ENCODE measurements around the gene PTPRT.

PTPRT gene

GRCh38 chr20:43034981-43035724 is 154.6 kb downstream of the PTPRT start:
- no peak for TF ChIP-seq CTCF (conservative IDR thresholded peaks at IDR 0.05; ENCODE audit: low read depth)
- DNase-seq (ENCODE audit: low spot score), result no peak
- ChIA-PET CTCF (no interaction called here), POLR2A (ENCODE audit: low non-redundant PET) (no interaction called here)
- H3K27ac ChIP-seq, result no peak overlapping the region

- ChIA-PET CTCF (interaction anchor here (0.6 to 0.7 kb wide), 2 partner anchors 9 to 200 kb away, joined by 3 to 7 read pairs; no protein-coding TSS in a partner anchor), POLR2A (ENCODE audit: low non-redundant PET) (no interaction called here)
- no peak for DNase-seq (ENCODE audit: low spot score)
- TF ChIP-seq CTCF (conservative IDR thresholded peaks at IDR 0.05; ENCODE audit: low read depth), result no peak
- H3K27ac ChIP-seq, result no peak overlapping the region
Observed at GRCh38 chr20:43032459-43032858, 157.2 kb downstream of the PTPRT start.

GRCh38 chr20:43029176-43029575 is 160.5 kb downstream of the PTPRT start:
- no peak for TF ChIP-seq CTCF (conservative IDR thresholded peaks at IDR 0.05; ENCODE audit: low read depth)
- no peak overlapping the region for H3K27ac ChIP-seq
- ChIA-PET CTCF (no interaction called here), POLR2A (ENCODE audit: low non-redundant PET) (no interaction called here)
- no peak for DNase-seq (ENCODE audit: low spot score)

GRCh38 chr20:43028470-43028869 is 161.2 kb downstream of the PTPRT start:
- no peak for DNase-seq (ENCODE audit: low spot score)
- POLR2A ChIA-PET (ENCODE audit: low non-redundant PET), result no interaction called here
- TF ChIP-seq CTCF (conservative IDR thresholded peaks at IDR 0.05; ENCODE audit: low read depth), result no peak
- no peak overlapping the region for H3K27ac ChIP-seq
- CTCF ChIA-PET, result interaction anchor here (0.5 kb wide), 1 partner anchor 709 kb away, joined by 3 read pairs; no protein-coding TSS in a partner anchor

- H3K27ac ChIP-seq, result no peak overlapping the region
- TF ChIP-seq CTCF (conservative IDR thresholded peaks at IDR 0.05; ENCODE audit: low read depth), result no peak
- DNase-seq (ENCODE audit: low spot score), result no peak
- POLR2A ChIA-PET (ENCODE audit: low non-redundant PET), result no interaction called here
- CTCF ChIA-PET, result no interaction called here
Observed at GRCh38 chr20:43023836-43024235, 165.9 kb downstream of the PTPRT start.

- H3K27ac ChIP-seq, result no peak overlapping the region
- no peak for TF ChIP-seq CTCF (conservative IDR thresholded peaks at IDR 0.05; ENCODE audit: low read depth)
- CTCF ChIA-PET, result no interaction called here
- DNase-seq (ENCODE audit: low spot score), result no peak
- POLR2A ChIA-PET (ENCODE audit: low non-redundant PET), result no interaction called here
Observed at GRCh38 chr20:43022568-43022967, 167.1 kb downstream of the PTPRT start.

Measured in RWPE1 (cell line).